ENCODE results near the gene IGHMBP2. TPM values are rescaled to one million over a fixed set of nuclear protein-coding genes. Genes with fewer than 3 reads are reported as not detected.
A peak's percentile ranks its signal among the peaks of the same experiment; 100 is the strongest.

The IGHMBP2 gene
- total RNA-seq, 6 experiments from 2014 or later = 11.9 to 15.4 (median 14.1) TPM

DNA sequence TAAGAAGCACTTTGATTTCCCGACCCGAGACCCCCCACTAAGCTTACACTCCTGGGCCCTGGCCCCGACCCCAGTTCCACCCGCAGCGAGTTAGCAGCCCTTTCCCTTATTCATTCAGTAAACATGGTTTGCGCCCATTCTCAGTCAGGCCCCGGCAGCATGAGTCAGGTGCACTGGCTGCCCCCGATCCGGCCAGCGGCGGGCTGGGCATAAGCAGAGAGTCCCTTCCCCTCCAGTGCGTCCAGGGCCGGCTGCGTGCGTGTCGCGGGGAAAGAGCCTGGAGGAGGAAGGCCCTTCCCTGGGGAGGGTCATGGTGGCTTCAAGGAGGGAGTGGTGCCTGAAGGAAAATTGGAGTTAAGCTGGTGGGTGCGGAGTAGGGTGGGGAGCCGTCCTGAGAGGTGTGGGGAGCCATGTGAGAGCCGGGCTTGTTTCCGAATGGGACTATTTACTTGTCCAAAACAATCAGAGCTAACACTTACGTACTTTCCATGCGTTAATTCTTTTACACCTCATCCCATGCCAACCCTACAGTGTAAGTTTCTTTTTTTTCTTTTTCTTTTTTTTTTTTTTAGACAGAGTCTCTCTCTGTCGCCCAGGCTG is 657 bp downstream of the IGHMBP2 start:
- Mint-ChIP-seq H3K36me3 (ENCODE audit: low read depth) (peaks cover 14% of the 10 kb centered on the region), H3K27me3 (ENCODE audit: insufficient read depth) (peaks cover 3% of the 10 kb centered on the region; the same call in 1 of the 2 replicates), H3K27ac (peak overlapping the region; percentile 89), H3K9me3 (no peaks in the 10 kb centered on the region), H3K4me3 (peak overlapping the region; percentile 98), H3K4me1 (ENCODE audit: low read depth) (peaks cover 34% of the 10 kb centered on the region)
- TF ChIP-seq, protein P1, sequence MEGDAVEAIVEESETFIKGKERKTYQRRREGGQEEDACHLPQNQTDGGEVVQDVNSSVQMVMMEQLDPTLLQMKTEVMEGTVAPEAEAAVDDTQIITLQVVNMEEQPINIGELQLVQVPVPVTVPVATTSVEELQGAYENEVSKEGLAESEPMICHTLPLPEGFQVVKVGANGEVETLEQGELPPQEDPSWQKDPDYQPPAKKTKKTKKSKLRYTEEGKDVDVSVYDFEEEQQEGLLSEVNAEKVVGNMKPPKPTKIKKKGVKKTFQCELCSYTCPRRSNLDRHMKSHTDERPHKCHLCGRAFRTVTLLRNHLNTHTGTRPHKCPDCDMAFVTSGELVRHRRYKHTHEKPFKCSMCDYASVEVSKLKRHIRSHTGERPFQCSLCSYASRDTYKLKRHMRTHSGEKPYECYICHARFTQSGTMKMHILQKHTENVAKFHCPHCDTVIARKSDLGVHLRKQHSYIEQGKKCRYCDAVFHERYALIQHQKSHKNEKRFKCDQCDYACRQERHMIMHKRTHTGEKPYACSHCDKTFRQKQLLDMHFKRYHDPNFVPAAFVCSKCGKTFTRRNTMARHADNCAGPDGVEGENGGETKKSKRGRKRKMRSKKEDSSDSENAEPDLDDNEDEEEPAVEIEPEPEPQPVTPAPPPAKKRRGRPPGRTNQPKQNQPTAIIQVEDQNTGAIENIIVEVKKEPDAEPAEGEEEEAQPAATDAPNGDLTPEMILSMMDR (IDR thresholded peaks at IDR 0.05) = no peak
- DNase-seq = peak; percentile 26

DNA sequence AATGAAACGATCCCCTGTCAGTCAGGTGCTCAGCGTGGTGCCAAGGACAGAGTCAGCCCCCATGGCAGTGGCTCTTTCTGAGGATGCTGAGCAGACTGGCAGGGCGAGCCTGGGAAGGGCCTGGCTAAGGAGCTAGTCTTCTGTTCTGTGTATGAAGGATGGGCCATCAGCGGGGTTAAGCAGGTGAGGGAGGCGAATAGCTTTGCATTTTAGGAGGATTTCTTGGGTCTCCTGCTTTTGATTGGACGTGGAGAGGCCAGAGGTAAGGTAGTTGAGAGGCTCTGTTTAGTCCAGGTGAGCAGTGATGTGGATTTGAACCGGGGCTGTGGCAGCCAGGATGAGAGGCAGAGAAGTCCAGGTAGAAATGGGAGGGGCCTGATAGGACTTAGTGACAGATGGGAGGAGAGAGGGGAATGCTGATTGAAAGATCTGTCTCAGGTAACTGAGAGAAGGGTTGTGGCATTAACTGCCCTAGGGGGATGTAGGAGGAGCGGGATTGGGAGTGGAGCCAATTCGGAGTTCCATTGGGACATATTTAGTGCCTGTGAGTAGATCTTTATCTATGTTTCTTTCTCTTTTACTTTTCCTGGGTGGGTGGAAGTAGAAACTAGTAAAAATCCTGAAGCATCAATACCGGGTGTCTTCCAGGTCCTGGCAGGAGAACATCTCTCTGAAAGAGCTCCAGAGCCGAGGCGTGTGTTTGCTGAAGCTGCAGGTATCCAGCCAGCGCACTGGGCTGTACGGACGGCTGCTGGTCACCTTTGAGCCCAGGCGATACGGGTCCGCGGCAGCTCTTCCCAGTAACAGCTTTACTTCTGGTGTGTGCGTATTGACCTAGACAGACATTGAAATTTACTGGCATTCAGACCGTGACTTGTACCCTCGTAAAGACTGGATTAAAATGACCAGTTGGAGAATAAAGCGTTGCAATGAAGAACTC is 2.0 kb downstream of the IGHMBP2 start:
- H3K27ac Mint-ChIP-seq = peak overlapping the region; percentile 40
- no peak for DNase-seq
- TF ChIP-seq, protein P1 (IDR thresholded peaks at IDR 0.05) = no peak
- H3K4me3 Mint-ChIP-seq = peak overlapping the region; percentile 98
- peaks cover 34% of the 10 kb centered on the region for H3K4me1 Mint-ChIP-seq (ENCODE audit: low read depth)
- peaks cover 3% of the 10 kb centered on the region; the same call in 1 of the 2 replicates for H3K27me3 Mint-ChIP-seq (ENCODE audit: insufficient read depth)
- peaks cover 17% of the 10 kb centered on the region for H3K36me3 Mint-ChIP-seq (ENCODE audit: low read depth)
- H3K9me3 Mint-ChIP-seq = no peaks in the 10 kb centered on the region

DNA sequence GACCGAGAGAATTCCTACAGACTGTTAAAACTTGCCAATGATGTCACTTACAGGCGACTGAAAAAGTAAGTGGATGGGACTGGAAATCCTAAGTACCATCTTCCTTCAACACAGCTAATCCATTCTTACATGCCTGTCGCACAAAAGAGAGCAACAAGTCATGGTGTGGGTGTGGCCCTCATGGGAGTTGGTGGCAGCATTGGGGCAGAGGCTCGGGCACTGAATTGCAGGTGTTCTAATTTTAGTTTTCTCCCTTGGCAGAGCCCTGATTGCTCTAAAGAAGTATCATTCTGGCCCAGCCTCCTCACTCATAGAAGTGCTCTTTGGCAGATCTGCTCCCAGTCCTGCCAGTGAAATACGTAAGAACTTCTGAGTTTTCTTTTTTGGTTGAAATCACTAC is 4.6 kb downstream of the IGHMBP2 start:
- H3K4me3 Mint-ChIP-seq = no peak overlapping the region
- H3K9me3 Mint-ChIP-seq = no peaks in the 10 kb centered on the region
- no peak for DNase-seq
- no peak overlapping the region for H3K27ac Mint-ChIP-seq
- TF ChIP-seq, protein P1 (IDR thresholded peaks at IDR 0.05) = no peak
- peaks cover 21% of the 10 kb centered on the region for H3K36me3 Mint-ChIP-seq (ENCODE audit: low read depth)
- H3K27me3 Mint-ChIP-seq (ENCODE audit: insufficient read depth) = peaks cover 3% of the 10 kb centered on the region; the same call in 1 of the 2 replicates
- H3K4me1 Mint-ChIP-seq (ENCODE audit: low read depth) = peaks cover 23% of the 10 kb centered on the region

DNA sequence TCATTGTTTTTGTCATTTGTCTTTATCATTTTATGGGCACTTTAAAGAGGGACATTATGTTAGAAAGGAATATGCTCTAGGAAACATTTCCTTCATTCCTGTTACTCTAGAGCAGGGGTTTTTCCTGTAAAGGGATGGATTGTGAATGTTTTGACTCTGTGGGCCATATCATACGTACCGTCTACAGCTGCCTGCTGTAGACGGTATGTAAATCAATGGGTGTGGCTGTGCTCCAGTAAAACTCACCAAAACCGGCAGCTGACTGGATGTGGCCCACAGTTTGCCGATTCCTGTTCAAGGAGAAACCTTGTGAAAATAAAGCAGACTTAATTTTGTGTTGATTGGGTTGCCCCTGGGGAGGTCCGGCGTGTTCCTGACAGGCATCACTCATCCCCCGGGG is 7.3 kb downstream of the IGHMBP2 start:
- H3K4me1 Mint-ChIP-seq (ENCODE audit: low read depth) = peaks cover 9% of the 10 kb centered on the region
- H3K27me3 Mint-ChIP-seq (ENCODE audit: insufficient read depth) = no peaks in the 10 kb centered on the region
- no peak overlapping the region for H3K27ac Mint-ChIP-seq
- no peak overlapping the region for H3K4me3 Mint-ChIP-seq
- peaks cover 21% of the 10 kb centered on the region for H3K36me3 Mint-ChIP-seq (ENCODE audit: low read depth)
- no peaks in the 10 kb centered on the region for H3K9me3 Mint-ChIP-seq
- TF ChIP-seq, protein P1 (IDR thresholded peaks at IDR 0.05) = no peak
- DNase-seq = no peak

DNA sequence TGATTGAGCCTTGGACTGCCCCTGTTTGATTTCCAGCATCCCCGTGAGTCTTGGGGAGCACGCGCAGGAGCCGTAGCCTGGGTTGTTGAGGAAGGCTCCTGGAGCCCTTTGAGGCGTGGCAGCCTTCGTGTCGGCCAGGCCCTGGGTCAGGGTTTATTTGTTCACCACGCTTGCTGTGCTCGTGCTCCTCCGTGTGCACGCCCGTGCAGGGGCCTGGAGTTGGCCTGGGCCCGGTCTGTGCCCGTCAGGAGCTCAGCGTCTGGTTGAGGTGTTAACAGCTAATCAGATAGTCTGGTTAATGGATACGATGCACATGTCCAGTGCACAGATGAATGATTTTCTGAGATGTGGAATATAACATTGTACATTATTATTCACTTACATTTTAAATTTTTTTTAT is 8.0 kb downstream of the IGHMBP2 start:
- Mint-ChIP-seq H3K4me1 (ENCODE audit: low read depth) (peaks cover 7% of the 10 kb centered on the region), H3K27me3 (ENCODE audit: insufficient read depth) (no peaks in the 10 kb centered on the region), H3K27ac (no peak overlapping the region), H3K36me3 (ENCODE audit: low read depth) (peaks cover 27% of the 10 kb centered on the region), H3K4me3 (no peak overlapping the region), H3K9me3 (no peaks in the 10 kb centered on the region)
- TF ChIP-seq, protein P1 (IDR thresholded peaks at IDR 0.05) = no peak
- DNase-seq = no peak
